DND-41 (cell line): ENCODE measurements around the gene POLK.

Experiments
- ATAC-seq: fragments of 200-7000 bp; cut with Tn5 transposase; 3 replicates; pipeline ENCODE4 v1.9.1; 2021; ENCODE audit warnings: low read depth; ENCODE audit not compliant: insufficient read depth
- DNase-seq: peaks from one replicate; pipeline ENCODE4 v3.0.0-alpha.2; 2020
- H2AFZ ChIP-seq: 2 replicates; pipeline ENCODE4 v1.6.0; 2012; ENCODE audit warnings: low read depth, low read length
- H3K27ac ChIP-seq: 2 replicates; pipeline ENCODE4 v1.5.1; 2012; ENCODE audit warnings: low read length, inconsistent platforms
- H3K27me3 ChIP-seq: fragments of 200-600 bp; sonication (generic); 2 replicates; pipeline ENCODE4 v1.6.0; 2012; ENCODE audit warnings: low read length, mild to moderate bottlenecking, inconsistent platforms; ENCODE audit not compliant: insufficient read depth, poor library complexity
- H3K36me3 ChIP-seq: 2 replicates; pipeline ENCODE4 v1.5.1; 2012; ENCODE audit warnings: low read length, inconsistent platforms; ENCODE audit not compliant: insufficient read depth
- H3K4me1 ChIP-seq: 2 replicates; pipeline ENCODE4 v1.5.1; 2012; ENCODE audit warnings: mild to moderate bottlenecking, low read length; ENCODE audit not compliant: insufficient read depth
- H3K4me2 ChIP-seq: 2 replicates; pipeline ENCODE4 v1.6.0; 2012; ENCODE audit warnings: mild to moderate bottlenecking, moderate library complexity, low read length, inconsistent platforms; ENCODE audit not compliant: insufficient read depth
- H3K4me3 ChIP-seq, 2 experiments: fragments of 200-600 bp in 1 of 2; shearing (Covaris generic) in 1 of 2; 2 replicates each; pipeline ENCODE4 v1.5.1; 2012 to 2016; ENCODE audit warnings: inconsistent platforms in 2 of 2, low read length in 2 of 2, mild to moderate bottlenecking in 2 of 2, low read depth in 1 of 2, moderate library complexity in 1 of 2
- H3K79me2 ChIP-seq: 2 replicates; pipeline ENCODE4 v1.6.0; 2012; ENCODE audit warnings: low read length, inconsistent platforms; ENCODE audit not compliant: insufficient read depth
- H3K9ac ChIP-seq: 2 replicates; pipeline ENCODE4 v1.6.0; 2012; ENCODE audit warnings: low read depth, mild to moderate bottlenecking, inconsistent platforms, low read length, moderate library complexity
- H3K9me3 ChIP-seq: 2 replicates; pipeline ENCODE4 v1.5.1; 2012; ENCODE audit warnings: low read length, moderate library complexity, mild to moderate bottlenecking, inconsistent platforms; ENCODE audit not compliant: insufficient read depth, severe bottlenecking
- H4K20me1 ChIP-seq: 2 replicates; pipeline ENCODE4 v1.6.0; 2012; ENCODE audit warnings: low read length; ENCODE audit not compliant: insufficient read depth
- CTCF ChIP-seq: IDR thresholded peaks from 2 replicates; pipeline ENCODE4 v1.5.1; 2012; ENCODE audit warnings: borderline replicate concordance, low read length, moderate library complexity, mild to moderate bottlenecking; ENCODE audit not compliant: poor library complexity, severe bottlenecking; ENCODE audit errors: extremely low read depth
- EZH2 ChIP-seq: IDR thresholded peaks from 3 replicates; pipeline ENCODE4 v1.6.1; 2012; ENCODE audit warnings: borderline replicate concordance, low read depth, mild to moderate bottlenecking, moderate library complexity, low read length, inconsistent platforms; ENCODE audit not compliant: severe bottlenecking

Gene POLK

GRCh38 chr5:75513841-75514240 lies 2.1 kb downstream of the POLK start:
- TF ChIP-seq EZH2 (no peak), CTCF (no peak)
- Histone ChIP-seq H4K20me1 (peaks cover 2% of the 10 kb centered on the region; the same call in 1 of the 2 replicates), H3K79me2 (peaks cover 97% of the 10 kb centered on the region), H3K4me3 (peak overlapping the region in 1 of 2 experiments; percentile 90; a peak in 1 of 4 replicates), H3K4me2 (peak overlapping the region; percentile 83), H2AFZ (no peak overlapping the region), H3K27ac (no peak overlapping the region), H3K9me3 (no peaks in the 10 kb centered on the region), H3K4me1 (peaks cover 41% of the 10 kb centered on the region), H3K27me3 (no peaks in the 10 kb centered on the region), H3K9ac (no peak overlapping the region), H3K36me3 (no peaks in the 10 kb centered on the region; the same call in 1 of the 2 replicates)
- no peak for ATAC-seq
- DNase-seq, result no peak

GRCh38 chr5:75514323-75514722 lies 2.6 kb downstream of the POLK start:
- Histone ChIP-seq H3K4me3 (no peak overlapping the region), H3K4me1 (peaks cover 36% of the 10 kb centered on the region), H3K9me3 (no peaks in the 10 kb centered on the region), H4K20me1 (peaks cover 2% of the 10 kb centered on the region; the same call in 1 of the 2 replicates), H3K36me3 (no peaks in the 10 kb centered on the region; the same call in 1 of the 2 replicates), H3K4me2 (peak overlapping the region; percentile 83; the same call in 1 of the 2 replicates), H3K9ac (no peak overlapping the region), H2AFZ (no peak overlapping the region), H3K27ac (no peak overlapping the region), H3K79me2 (peaks cover 97% of the 10 kb centered on the region), H3K27me3 (no peaks in the 10 kb centered on the region)
- ATAC-seq (no peak), DNase-seq (no peak)
- no peak for TF ChIP-seq CTCF
- TF ChIP-seq EZH2, result no peak

GRCh38 chr5:75519761-75520160 lies 8.1 kb downstream of the POLK start:
- peaks cover 10% of the 10 kb centered on the region; the same call in 1 of the 2 replicates for H4K20me1 ChIP-seq
- no peak overlapping the region for H2AFZ ChIP-seq
- peaks cover 4% of the 10 kb centered on the region; the same call in 1 of the 2 replicates for H3K4me1 ChIP-seq
- no peak overlapping the region for H3K4me3 ChIP-seq
- TF ChIP-seq EZH2, result no peak
- TF ChIP-seq CTCF, result no peak
- DNase-seq, result no peak
- no peaks in the 10 kb centered on the region for H3K27me3 ChIP-seq
- peaks cover 99% of the 10 kb centered on the region for H3K79me2 ChIP-seq
- no peak overlapping the region for H3K9ac ChIP-seq
- no peak for ATAC-seq
- no peaks in the 10 kb centered on the region for H3K36me3 ChIP-seq
- H3K27ac ChIP-seq, result no peak overlapping the region
- no peak overlapping the region for H3K4me2 ChIP-seq
- H3K9me3 ChIP-seq, result peaks cover 21% of the 10 kb centered on the region

GRCh38 chr5:75521195-75521594 lies 9.5 kb downstream of the POLK start:
- Histone ChIP-seq H3K9me3 (peaks cover 21% of the 10 kb centered on the region), H3K79me2 (peaks cover 99% of the 10 kb centered on the region), H3K4me2 (no peak overlapping the region), H3K36me3 (no peaks in the 10 kb centered on the region), H2AFZ (no peak overlapping the region), H3K9ac (no peak overlapping the region), H3K27me3 (no peaks in the 10 kb centered on the region), H3K4me1 (no peaks in the 10 kb centered on the region), H4K20me1 (peaks cover 10% of the 10 kb centered on the region; the same call in 1 of the 2 replicates), H3K27ac (no peak overlapping the region), H3K4me3 (no peak overlapping the region)
- TF ChIP-seq CTCF (no peak), EZH2 (no peak)
- ATAC-seq (no peak), DNase-seq (no peak)
